Loucy (cell line): ENCODE data around the gene GOSR1.
"Not testable (repeated sequence)": the region's sequence is repeated elsewhere in the genome, so short reads cannot be mapped to it uniquely, and the experiment has no call there.

Experiments
- H2AFZ ChIP-seq: fragments of 200-600 bp; sonication (generic); 2 replicates; pipeline ENCODE4 v1.6.0; 2016; ENCODE audit warnings: antibody characterized with exemption, mild to moderate bottlenecking, low read length, moderate library complexity
- H3F3A ChIP-seq: fragments of 200-600 bp; 2 replicates; pipeline ENCODE4 v1.6.0; 2016; ENCODE audit warnings: antibody characterized with exemption, low read depth, mild to moderate bottlenecking
- H3K27me3 ChIP-seq: fragments of 200-600 bp; sonication (generic); 2 replicates; pipeline ENCODE4 v1.6.1; 2014; ENCODE audit warnings: low read length, mild to moderate bottlenecking; ENCODE audit not compliant: insufficient read depth, poor library complexity, severe bottlenecking
- H3K36me3 ChIP-seq: fragments of 200-600 bp; sonication (generic); 2 replicates; pipeline ENCODE4 v1.6.1; 2016; ENCODE audit warnings: low read length; ENCODE audit not compliant: insufficient read depth
- H3K4me1 ChIP-seq: fragments of 200-600 bp; sonication (generic); 2 replicates; pipeline ENCODE4 v1.5.1; 2014; ENCODE audit warnings: low read length, mild to moderate bottlenecking; ENCODE audit not compliant: insufficient read depth, poor library complexity, severe bottlenecking
- H3K4me2 ChIP-seq: fragments of 200-600 bp; sonication (generic); 2 replicates; pipeline ENCODE4 v1.6.0; 2014; ENCODE audit warnings: antibody characterized with exemption, low read length, low read depth, mild to moderate bottlenecking; ENCODE audit not compliant: poor library complexity, severe bottlenecking
- H3K4me3 ChIP-seq: fragments of 200-600 bp; sonication (generic); 2 replicates; pipeline ENCODE4 v1.5.1; 2014; ENCODE audit warnings: low read length, mild to moderate bottlenecking, mixed read lengths; ENCODE audit not compliant: poor library complexity, severe bottlenecking
- H3K79me2 ChIP-seq: fragments of 200-600 bp; sonication (generic); 2 replicates; pipeline ENCODE4 v1.6.1; 2014; ENCODE audit warnings: low read length; ENCODE audit not compliant: insufficient read depth
- H3K9ac ChIP-seq: fragments of 200-600 bp; sonication (generic); 2 replicates; pipeline ENCODE4 v1.6.0; 2014; ENCODE audit warnings: mild to moderate bottlenecking, low read depth, low read length, moderate library complexity; ENCODE audit not compliant: poor library complexity, severe bottlenecking
- H3K9me2 ChIP-seq: fragments of 200-600 bp; sonication (generic); replicated peaks from 2 replicates; pipeline ENCODE4 v1.6.1; 2016; ENCODE audit warnings: low read depth, low read length, mixed read lengths
- H3K9me3 ChIP-seq: fragments of 200-600 bp; sonication (generic); 2 replicates; pipeline ENCODE4 v1.6.1; 2014; ENCODE audit warnings: mild to moderate bottlenecking, antibody characterized with exemption, low read length, low read depth; ENCODE audit not compliant: insufficient read depth
- H4K20me1 ChIP-seq: fragments of 200-600 bp; sonication (generic); 2 replicates; pipeline ENCODE4 v1.6.0; 2014; ENCODE audit warnings: antibody characterized with exemption, low read length, mild to moderate bottlenecking; ENCODE audit not compliant: insufficient read depth, poor library complexity, severe bottlenecking
- CTCF ChIP-seq: fragments of 200-600 bp; sonication (generic); conservative IDR thresholded peaks from 2 replicates; pipeline ENCODE4 v1.5.1; 2014; ENCODE audit warnings: mild to moderate bottlenecking, antibody characterized with exemption, low read length
- EZH2phosphoT487 ChIP-seq: fragments of 200-600 bp; IDR thresholded peaks from 2 replicates; pipeline ENCODE4 v1.6.1; 2018; ENCODE audit warnings: antibody characterized with exemption, mild to moderate bottlenecking, moderate library complexity, borderline replicate concordance

Gene GOSR1

GRCh38 chr17:30567231-30568116, 90.3 kb downstream of the GOSR1 start:
- H2AFZ ChIP-seq, result no peak overlapping the region
- H3K9me2 ChIP-seq, result no peaks in the 10 kb centered on the region
- no peaks in the 10 kb centered on the region for H3K27me3 ChIP-seq
- peaks cover 11% of the 10 kb centered on the region for H3K4me1 ChIP-seq
- no peaks in the 10 kb centered on the region for H3K79me2 ChIP-seq
- no peaks in the 10 kb centered on the region for H3F3A ChIP-seq
- H3K9ac ChIP-seq, result no peak overlapping the region
- TF ChIP-seq EZH2phosphoT487 (no peak), CTCF (no peak)
- H3K4me3 ChIP-seq, result no peak overlapping the region
- H3K36me3 ChIP-seq, result no peaks in the 10 kb centered on the region
- no peaks in the 10 kb centered on the region for H3K9me3 ChIP-seq
- no peak overlapping the region for H3K4me2 ChIP-seq
- no peaks in the 10 kb centered on the region for H4K20me1 ChIP-seq

GRCh38 chr17:30568117-30568430, 90.9 kb downstream of the GOSR1 start:
- Histone ChIP-seq H3K9ac (no peak overlapping the region), H3K27me3 (no peaks in the 10 kb centered on the region), H2AFZ (no peak overlapping the region), H3F3A (no peaks in the 10 kb centered on the region), H3K79me2 (no peaks in the 10 kb centered on the region), H3K36me3 (no peaks in the 10 kb centered on the region), H3K9me3 (no peaks in the 10 kb centered on the region), H3K4me3 (no peak overlapping the region), H3K4me1 (peaks cover 11% of the 10 kb centered on the region), H3K4me2 (no peak overlapping the region), H4K20me1 (no peaks in the 10 kb centered on the region), H3K9me2 (no peaks in the 10 kb centered on the region)
- TF ChIP-seq CTCF, result no peak
- TF ChIP-seq EZH2phosphoT487, result no peak

GRCh38 chr17:30569531-30570175, 92.4 kb downstream of the GOSR1 start:
- not testable (repeated sequence) for H4K20me1 ChIP-seq, H3K9me3 ChIP-seq, H3K9me2 ChIP-seq, H3F3A ChIP-seq, H3K4me3 ChIP-seq, H3K79me2 ChIP-seq, H3K36me3 ChIP-seq, H3K27me3 ChIP-seq
- Histone ChIP-seq H3K9ac (peak overlapping the region; percentile 35), H2AFZ (peak overlapping the region; percentile 66; the same call in 1 of the 2 replicates), H3K4me1 (peaks cover 11% of the 10 kb centered on the region), H3K4me2 (peak overlapping the region; percentile 44)
